NCI-H460 (cell line): ENCODE data around the gene LRRC2. TPM values are rescaled to one million over a fixed set of nuclear protein-coding genes. Genes with fewer than 3 reads are reported as not detected.

Experiments
- DNase-seq: peaks from one replicate; pipeline ENCODE4 v3.0.0-alpha.2; 2016; ENCODE audit warnings: low read depth; ENCODE audit errors: extremely low read depth
- total RNA-seq: library from RNA; depleted of rRNA; stranded (reverse); fragments of >200 nt; shearing (Covaris generic); gene quantifications from 2 replicates; pipeline ENCODE4 v1.2.3, GENCODE V29; 2014

The LRRC2 gene
- total RNA-seq, 1 experiment from 2014 or later, result not detected

GRCh38 chr3:46484388-46484787 lies 81.7 kb downstream of the LRRC2 start:
- no peak for DNase-seq

- DNase-seq, result no peak
Observed at GRCh38 chr3:46483825-46484224, 82.3 kb downstream of the LRRC2 start.

GRCh38 chr3:46482632-46483350 lies 83.3 kb downstream of the LRRC2 start:
- DNase-seq, result no peak

- DNase-seq, result no peak
Observed at GRCh38 chr3:46481636-46482035, 84.5 kb downstream of the LRRC2 start.

- DNase-seq, result no peak
Observed at GRCh38 chr3:46480491-46481195, 85.5 kb downstream of the LRRC2 start.

GRCh38 chr3:46479696-46480095 lies 86.4 kb downstream of the LRRC2 start:
- DNase-seq, result no peak

GRCh38 chr3:46479021-46479420 lies 87.1 kb downstream of the LRRC2 start:
- no peak for DNase-seq

- DNase-seq, result no peak
Observed at GRCh38 chr3:46478341-46478740, 87.8 kb downstream of the LRRC2 start.

GRCh38 chr3:46477756-46478155 lies 88.3 kb downstream of the LRRC2 start:
- no peak for DNase-seq

GRCh38 chr3:46477145-46477544 lies 89.0 kb downstream of the LRRC2 start:
- no peak for DNase-seq

- DNase-seq, result no peak
Observed at GRCh38 chr3:46472736-46473135, 93.4 kb downstream of the LRRC2 start.

- DNase-seq, result no peak
Observed at GRCh38 chr3:46471371-46471914, 94.7 kb downstream of the LRRC2 start.

GRCh38 chr3:46470831-46471230 lies 95.3 kb downstream of the LRRC2 start:
- no peak for DNase-seq

- DNase-seq, result no peak
Observed at GRCh38 chr3:46469680-46470357, 96.3 kb downstream of the LRRC2 start.

- DNase-seq, result no peak
Observed at GRCh38 chr3:46468753-46469600, 97.1 kb downstream of the LRRC2 start.

- no peak for DNase-seq
Observed at GRCh38 chr3:46467562-46467961, 98.5 kb downstream of the LRRC2 start.

- no peak for DNase-seq
Observed at GRCh38 chr3:46466871-46467403, 99.2 kb downstream of the LRRC2 start.

GRCh38 chr3:46466273-46466672 lies 99.8 kb downstream of the LRRC2 start:
- no peak for DNase-seq
